T-cell (primary cell): ENCODE data around the gene TSGA10. TPM values are rescaled to one million over a fixed set of nuclear protein-coding genes. Genes with fewer than 3 reads are reported as not detected.

Experiments
- ATAC-seq, 4 experiments: fragments of 200-7000 bp in 3 of 4; fragments of 150-1000 bp in 1 of 4; cut with Tn5 transposase; replicated peaks in 1 of 4; 1 replicate in 3 of 4; 2 replicates in 1 of 4; pipeline ENCODE4 v1.10.0; 2021; ENCODE audit warnings: moderate library complexity in 3 of 4, mild to moderate bottlenecking in 2 of 4, moderate number of reproducible peaks in 1 of 4
- CTCF ChIA-PET, 2 donors: fragments of 300-600 bp; sonication (Branson Sonifier 250); formaldehyde crosslinking; loops; one replicate each; lab custom pipeline; 2022; ENCODE audit warnings: antibody characterized with exemption in 2 of 2; lab: Charles Lee
- POLR2A ChIA-PET, 2 donors: fragments of 300-600 bp; sonication (Branson Sonifier 250); formaldehyde crosslinking; loops; one replicate each; lab custom pipeline; 2022; ENCODE audit warnings: antibody characterized with exemption in 2 of 2; lab: Charles Lee
- DNase-seq, 35 experiments: peaks; one replicate each; pipeline versions ENCODE4 v3.0.0 to v3.0.0-alpha.2; 2013 to 2023
- H3K27ac ChIP-seq: one replicate; pipeline ENCODE4 v1.5.1; 2013; ENCODE audit warnings: low read length
- H3K27me3 ChIP-seq, 2 experiments: replicated peaks in 1 of 2; 1 replicate in 1 of 2; 2 replicates in 1 of 2; pipeline versions ENCODE4 v1.6.1 to v1.7.0; 2013; ENCODE audit warnings: low read length in 1 of 2, mixed read lengths in 1 of 2; ENCODE audit not compliant: control insufficient read depth in 2 of 2, insufficient read depth in 2 of 2; ENCODE audit errors: extremely low read depth in 1 of 2
- H3K36me3 ChIP-seq, 2 donors: 1 replicate in 1 of 2; 2 replicates in 1 of 2; pipeline versions ENCODE4 v1.6.1 to v1.7.0; 2013; ENCODE audit warnings: low read length in 1 of 2; ENCODE audit not compliant: control insufficient read depth in 2 of 2, insufficient read depth in 1 of 2; ENCODE audit errors: extremely low read depth in 1 of 2
- H3K4me1 ChIP-seq, 2 experiments: 1 replicate in 1 of 2; 2 replicates in 1 of 2; pipeline versions ENCODE4 v1.6.1 to v1.7.0; 2013; ENCODE audit warnings: low read length in 2 of 2, mixed read lengths in 1 of 2; ENCODE audit not compliant: insufficient read depth in 2 of 2, control insufficient read depth in 1 of 2; ENCODE audit errors: extremely low read depth in 1 of 2
- H3K4me3 ChIP-seq, 2 donors: 1 replicate in 1 of 2; 2 replicates in 1 of 2; pipeline versions ENCODE4 v1.5.1 to v1.7.0; 2013; ENCODE audit warnings: mild to moderate bottlenecking in 2 of 2, low read length in 1 of 2, moderate library complexity in 1 of 2; ENCODE audit not compliant: control insufficient read depth in 1 of 2; ENCODE audit errors: extremely low read depth in 1 of 2
- H3K9me3 ChIP-seq: 2 replicates; pipeline ENCODE4 v1.7.0; 2013
- H3K27ac Mint-ChIP-seq, 2 donors: one replicate each; pipeline ENCODE4 v1.8.0; 2020 to 2021; ENCODE audit warnings: mild to moderate bottlenecking in 2 of 2, mixed read lengths in 2 of 2
- H3K27me3 Mint-ChIP-seq, 2 donors: one replicate each; pipeline ENCODE4 v1.8.0; 2021 to 2022; ENCODE audit warnings: mixed read lengths in 2 of 2
- H3K36me3 Mint-ChIP-seq: one replicate; pipeline ENCODE4 v1.8.0; 2021; ENCODE audit warnings: mixed read lengths
- H3K4me1 Mint-ChIP-seq, 3 donors: one replicate each; pipeline ENCODE4 v1.8.0; 2020 to 2022; ENCODE audit warnings: mixed read lengths in 3 of 3, mild to moderate bottlenecking in 1 of 3
- H3K4me3 Mint-ChIP-seq, 3 donors: one replicate each; pipeline ENCODE4 v1.8.0; 2020 to 2022; ENCODE audit warnings: mild to moderate bottlenecking in 3 of 3, mixed read lengths in 3 of 3, moderate library complexity in 3 of 3
- H3K9me3 Mint-ChIP-seq, 3 donors: one replicate each; pipeline ENCODE4 v1.8.0; 2020 to 2022; ENCODE audit warnings: mixed read lengths in 3 of 3
- WGBS: methylation state at CpG from one replicate; pipeline ENCODE4 v1.1.5; 2013; ENCODE audit warnings: missing lambda C conversion rate; ENCODE audit not compliant: insufficient coverage; 5-methylcytosine and 5-hydroxymethylcytosine counted together
- total RNA-seq, 35 experiments: library from RNA in 6 of 35; stranded (reverse) in 6 of 35; fragments of 120-200 nt in 1 of 35; gene quantifications; one replicate each; pipeline versions ENCODE4 v1.2.1 to v1.2.4 and lab custom pipeline; 2013 to 2026

The TSGA10 gene
- total RNA-seq, 5 donors from 2014 or later (not counting 1 experiment from before 2014, with no cell fraction given) = 14.0 to 16.2 (median 15.8) TPM

GRCh38 chr2:99127981-99128380 lies 26.8 kb downstream of the TSGA10 start:
- POLR2A ChIA-PET = no interaction called here
- Histone ChIP-seq H3K36me3 (peaks cover 5% of the 10 kb centered on the region in 2 donors), H3K27me3 (no peaks in the 10 kb centered on the region), H3K4me3 (no peak overlapping the region), H3K4me1 (no peaks in the 10 kb centered on the region), H3K9me3 (peaks cover 3% of the 10 kb centered on the region), H3K27ac (no peak overlapping the region)
- Mint-ChIP-seq H3K9me3 (peaks cover 28 to 69% (median 51%) of the 10 kb centered on the region in 3 donors), H3K27ac (no peak overlapping the region), H3K4me3 (no peak overlapping the region), H3K4me1 (no peaks in the 10 kb centered on the region), H3K36me3 (peaks cover 66% of the 10 kb centered on the region), H3K27me3 (no peaks in the 10 kb centered on the region)
- no peak for ATAC-seq
- CTCF ChIA-PET = no interaction called here
- WGBS = 100% methylated on average over 1 of the region's 2 CpGs
- DNase-seq = no peak

GRCh38 chr2:99112617-99113016 lies 42.1 kb downstream of the TSGA10 start:
- no peaks in the 10 kb centered on the region for H3K4me1 Mint-ChIP-seq
- no peak overlapping the region for H3K27ac Mint-ChIP-seq
- ChIA-PET CTCF (no interaction called here), POLR2A (no interaction called here)
- DNase-seq (no peak), ATAC-seq (no peak)
- no peaks in the 10 kb centered on the region for H3K4me1 ChIP-seq
- no peaks in the 10 kb centered on the region for H3K36me3 ChIP-seq
- H3K4me3 ChIP-seq = no peak overlapping the region
- WGBS = 100% methylated on average over 1 of the region's 4 CpGs
- H3K9me3 ChIP-seq = no peaks in the 10 kb centered on the region
- H3K4me3 Mint-ChIP-seq = no peak overlapping the region
- H3K36me3 Mint-ChIP-seq = no peaks in the 10 kb centered on the region
- H3K27me3 ChIP-seq = no peaks in the 10 kb centered on the region
- no peaks in the 10 kb centered on the region for H3K9me3 Mint-ChIP-seq
- no peaks in the 10 kb centered on the region for H3K27me3 Mint-ChIP-seq
- no peak overlapping the region for H3K27ac ChIP-seq

GRCh38 chr2:99111945-99112344 lies 42.8 kb downstream of the TSGA10 start:
- Mint-ChIP-seq H3K4me3 (no peak overlapping the region), H3K27me3 (no peaks in the 10 kb centered on the region), H3K9me3 (no peaks in the 10 kb centered on the region), H3K27ac (no peak overlapping the region), H3K4me1 (no peaks in the 10 kb centered on the region), H3K36me3 (no peaks in the 10 kb centered on the region)
- no peak overlapping the region for H3K4me3 ChIP-seq
- no peaks in the 10 kb centered on the region for H3K36me3 ChIP-seq
- H3K27ac ChIP-seq = no peak overlapping the region
- ChIA-PET CTCF (no interaction called here), POLR2A (no interaction called here)
- H3K27me3 ChIP-seq = no peaks in the 10 kb centered on the region
- no peak for DNase-seq
- no peak for ATAC-seq
- no peaks in the 10 kb centered on the region for H3K9me3 ChIP-seq
- no CpG with 5 or more reads among the region's 1 CpG for WGBS
- no peaks in the 10 kb centered on the region for H3K4me1 ChIP-seq

GRCh38 chr2:99111236-99111635 lies 43.5 kb downstream of the TSGA10 start:
- ATAC-seq (no peak), DNase-seq (no peak)
- no CpG with 5 or more reads among the region's 2 CpGs for WGBS
- Histone ChIP-seq H3K27me3 (no peaks in the 10 kb centered on the region), H3K4me3 (no peak overlapping the region), H3K9me3 (no peaks in the 10 kb centered on the region), H3K36me3 (no peaks in the 10 kb centered on the region), H3K27ac (no peak overlapping the region), H3K4me1 (no peaks in the 10 kb centered on the region)
- Mint-ChIP-seq H3K4me3 (no peak overlapping the region), H3K9me3 (no peaks in the 10 kb centered on the region), H3K27me3 (no peaks in the 10 kb centered on the region), H3K36me3 (no peaks in the 10 kb centered on the region), H3K4me1 (no peaks in the 10 kb centered on the region), H3K27ac (no peak overlapping the region)
- CTCF ChIA-PET = no interaction called here
- POLR2A ChIA-PET = no interaction called here

GRCh38 chr2:99106913-99107312 lies 47.8 kb downstream of the TSGA10 start:
- DNase-seq = no peak
- no peaks in the 10 kb centered on the region for H3K9me3 ChIP-seq
- peaks cover 4% of the 10 kb centered on the region for H3K36me3 Mint-ChIP-seq
- H3K9me3 Mint-ChIP-seq = no peaks in the 10 kb centered on the region
- peaks cover 0 to 2% (median 0%) of the 10 kb centered on the region in 3 donors for H3K4me1 Mint-ChIP-seq
- H3K27ac ChIP-seq = no peak overlapping the region
- POLR2A ChIA-PET = no interaction called here
- no peaks in the 10 kb centered on the region for H3K27me3 Mint-ChIP-seq
- no peak overlapping the region for H3K4me3 Mint-ChIP-seq
- 57% methylated on average over 2 of the region's 2 CpGs for WGBS
- H3K4me1 ChIP-seq = no peaks in the 10 kb centered on the region
- CTCF ChIA-PET = no interaction called here
- H3K4me3 ChIP-seq = no peak overlapping the region
- ATAC-seq = no peak
- H3K36me3 ChIP-seq = peaks cover 0 to 3% of the 10 kb centered on the region in 2 donors
- no peak overlapping the region for H3K27ac Mint-ChIP-seq
- H3K27me3 ChIP-seq = no peaks in the 10 kb centered on the region

- Histone ChIP-seq H3K36me3 (peaks cover 0 to 3% of the 10 kb centered on the region in 2 donors), H3K4me1 (no peaks in the 10 kb centered on the region), H3K9me3 (no peaks in the 10 kb centered on the region), H3K27ac (no peak overlapping the region), H3K27me3 (no peaks in the 10 kb centered on the region), H3K4me3 (no peak overlapping the region)
- Mint-ChIP-seq H3K27me3 (no peaks in the 10 kb centered on the region), H3K4me3 (no peak overlapping the region), H3K9me3 (no peaks in the 10 kb centered on the region), H3K4me1 (peaks cover 5 to 8% (median 8%) of the 10 kb centered on the region in 3 donors), H3K27ac (no peak overlapping the region), H3K36me3 (peaks cover 4% of the 10 kb centered on the region)
- POLR2A ChIA-PET = no interaction called here
- no peak for DNase-seq
- CTCF ChIA-PET = no interaction called here
- no peak for ATAC-seq
- WGBS = 100% methylated on average over 1 of the region's 2 CpGs
Measured at GRCh38 chr2:99104006-99104405, 50.7 kb downstream of the TSGA10 start.

- Histone ChIP-seq H3K4me3 (no peak overlapping the region), H3K36me3 (peaks cover 0 to 3% of the 10 kb centered on the region in 2 donors), H3K9me3 (no peaks in the 10 kb centered on the region), H3K4me1 (no peaks in the 10 kb centered on the region), H3K27ac (no peak overlapping the region), H3K27me3 (no peaks in the 10 kb centered on the region)
- DNase-seq (no peak), ATAC-seq (no peak)
- POLR2A ChIA-PET = no interaction called here
- Mint-ChIP-seq H3K9me3 (no peaks in the 10 kb centered on the region), H3K36me3 (peaks cover 4% of the 10 kb centered on the region), H3K4me3 (no peak overlapping the region), H3K4me1 (peaks cover 5 to 8% (median 8%) of the 10 kb centered on the region in 3 donors), H3K27ac (peak overlapping the region; percentile 13 to 68), H3K27me3 (no peaks in the 10 kb centered on the region)
- no CpG with 5 or more reads among the region's 3 CpGs for WGBS
- CTCF ChIA-PET = no interaction called here
Measured at GRCh38 chr2:99101697-99102096, 53.0 kb downstream of the TSGA10 start.
